GM19395 (cell line): ENCODE results near the gene AGPAT3.
A peak's percentile ranks its signal among the peaks of the same experiment; 100 is the strongest.
"Not testable (repeated sequence)": the region's sequence is repeated elsewhere in the genome, so short reads cannot be mapped to it uniquely, and the experiment has no call there.

Source experiments
- ATAC-seq: cut with Tn5 transposase; IDR thresholded peaks from one replicate; pipeline ENCODE4 v1.9.1; 2021; ENCODE audit warnings: mild to moderate bottlenecking, moderate library complexity; ENCODE audit not compliant: unreplicated experiment

The AGPAT3 gene

GRCh38 chr21:43834146-43834905, 30.7 kb upstream of the AGPAT3 start:
- no peak for ATAC-seq

GRCh38 chr21:43835050-43835449, 30.0 kb upstream of the AGPAT3 start:
- ATAC-seq: no peak

GRCh38 chr21:43835861-43836260, 29.2 kb upstream of the AGPAT3 start:
- ATAC-seq: no peak

- ATAC-seq: no peak
Observed at GRCh38 chr21:43836616-43837015, 28.4 kb upstream of the AGPAT3 start.

- ATAC-seq: no peak
Observed at GRCh38 chr21:43840259-43840658, 24.8 kb upstream of the AGPAT3 start.

DNA sequence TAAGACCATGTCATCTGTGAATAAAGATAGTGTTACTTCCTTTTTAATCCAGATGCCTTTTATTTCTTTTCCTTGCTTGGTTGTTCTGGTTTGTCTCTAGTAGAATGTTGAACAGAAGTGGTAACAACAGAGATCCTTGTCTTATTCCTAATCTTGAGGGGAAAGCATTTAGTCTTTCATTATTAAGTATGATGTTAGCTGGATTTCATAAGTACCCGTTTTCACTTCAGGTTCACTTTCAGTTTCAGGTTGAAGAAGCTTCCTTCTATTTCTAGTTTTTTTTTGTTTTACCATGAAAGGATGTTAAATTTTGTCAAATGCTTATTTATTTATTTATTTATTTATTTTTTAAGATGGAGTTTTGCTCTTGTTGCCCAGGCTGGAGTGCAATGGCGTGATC, 22.3 kb upstream of the AGPAT3 start:
- no peak for ATAC-seq

DNA sequence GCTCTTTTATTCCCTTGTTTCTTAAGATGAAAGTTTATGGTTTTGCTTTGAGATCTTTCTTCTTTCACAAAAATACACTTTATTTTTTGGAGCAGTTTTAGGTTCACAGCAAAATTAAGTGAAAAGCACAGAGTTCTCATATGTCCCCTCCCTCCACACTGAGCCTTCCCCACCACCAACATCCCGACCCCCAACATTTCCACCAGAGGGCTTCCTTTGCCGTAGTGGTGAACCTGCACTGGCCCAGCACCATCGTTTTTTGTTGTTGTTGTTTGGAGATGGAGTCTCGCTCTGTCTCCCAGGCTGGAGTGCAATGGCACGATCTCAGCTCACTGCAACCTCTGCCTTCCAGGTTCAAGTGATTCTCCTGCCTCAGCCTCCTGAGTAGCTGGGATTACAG, 20.1 kb upstream of the AGPAT3 start:
- not testable (repeated sequence) for ATAC-seq

DNA sequence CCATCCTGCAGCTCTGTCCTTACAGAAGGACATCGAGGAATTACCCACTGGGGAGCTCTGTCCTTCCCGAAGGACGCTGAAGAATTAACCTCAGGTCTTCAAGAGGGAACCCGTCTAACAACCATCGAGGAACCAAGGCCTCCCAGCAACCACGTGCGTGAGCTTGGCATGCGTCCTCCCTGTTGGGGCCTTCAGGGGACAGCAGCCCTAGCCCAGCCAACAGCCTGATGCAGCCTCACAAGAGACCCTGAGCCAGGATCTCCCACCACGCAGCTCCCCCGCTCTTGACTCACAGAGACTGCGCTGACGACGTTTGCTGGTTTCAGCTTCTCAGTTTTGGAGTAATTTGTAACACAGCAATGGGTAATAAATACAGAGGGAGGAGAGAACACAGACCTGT, 19.6 kb upstream of the AGPAT3 start:
- no peak for ATAC-seq

DNA sequence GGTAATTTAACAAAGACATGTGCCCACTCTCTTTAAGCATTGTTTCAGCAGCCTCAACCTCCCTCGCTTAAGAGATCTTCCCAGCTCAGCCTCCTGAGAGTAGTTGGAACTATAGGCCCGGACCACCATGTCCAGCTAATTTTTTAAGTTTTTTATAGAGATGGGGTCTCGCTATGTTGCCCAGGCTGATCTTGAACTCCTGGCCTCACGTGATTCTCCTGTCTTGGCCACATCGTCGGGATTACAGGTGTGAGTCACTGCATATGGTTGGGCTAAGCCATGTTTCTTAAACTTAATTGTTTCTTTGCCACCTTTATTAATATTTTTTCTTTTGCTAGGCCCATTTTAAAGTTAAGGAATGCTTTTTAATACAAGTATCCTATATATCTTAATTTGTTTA, 18.6 kb upstream of the AGPAT3 start:
- ATAC-seq: no peak

GRCh38 chr21:43847301-43847700, 17.7 kb upstream of the AGPAT3 start:
- ATAC-seq: no peak

DNA sequence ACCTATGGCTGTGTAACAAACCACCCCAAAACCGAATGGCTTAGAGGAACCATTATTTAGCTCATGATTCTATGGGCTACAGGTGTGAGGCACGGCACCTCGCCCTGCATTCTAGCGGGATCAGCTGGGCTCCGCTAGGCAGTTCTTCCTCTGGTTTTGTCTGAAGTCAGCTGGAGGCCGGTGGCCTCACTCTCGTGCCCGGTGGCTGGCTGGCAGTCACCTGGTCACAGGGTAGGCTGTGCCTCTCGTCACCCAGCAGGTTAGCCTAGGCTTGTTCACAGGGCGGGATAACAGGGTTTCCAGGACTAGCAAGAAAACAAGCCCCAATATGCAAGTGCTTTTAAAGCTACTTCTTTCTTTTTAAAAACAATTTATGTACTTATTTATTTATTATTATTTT, 16.3 kb upstream of the AGPAT3 start:
- no peak for ATAC-seq

DNA sequence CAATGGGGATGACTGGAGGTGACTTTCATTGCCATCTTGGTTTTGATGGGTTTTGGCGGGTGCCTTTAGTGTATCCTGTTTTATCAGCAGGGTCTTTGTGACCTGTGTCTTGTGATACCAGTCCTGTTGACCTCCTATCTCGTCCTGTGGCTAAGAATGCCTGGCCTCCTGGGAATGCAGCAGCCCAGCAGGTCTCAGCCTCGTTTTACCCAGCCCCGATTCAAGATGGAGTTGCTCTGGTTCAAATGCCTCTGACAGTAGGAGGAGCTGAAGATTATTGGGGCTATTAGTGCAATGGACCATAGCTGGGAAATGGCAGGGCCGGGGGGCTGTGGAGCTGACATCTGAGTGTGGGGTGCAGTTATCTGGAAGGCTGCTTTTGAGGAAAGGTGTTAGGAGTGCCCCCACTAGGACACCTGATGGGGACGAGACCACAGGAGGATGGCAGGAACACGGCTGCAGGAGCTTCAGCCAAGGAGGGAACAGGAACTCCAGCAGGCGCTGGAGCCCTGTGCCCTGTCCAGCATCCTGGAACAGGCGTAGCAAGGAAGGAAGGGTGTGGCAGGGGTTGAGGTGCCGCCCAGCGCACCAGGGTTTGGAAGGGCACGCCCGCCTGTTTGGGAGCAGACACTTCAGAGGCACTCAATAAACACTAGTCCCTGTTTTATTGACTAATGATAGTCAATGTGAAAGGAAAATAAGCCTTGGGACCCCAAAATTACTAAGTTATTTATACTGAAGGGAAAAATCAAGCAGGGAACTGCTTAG, 15.3 kb upstream of the AGPAT3 start:
- no peak for ATAC-seq

- no peak for ATAC-seq
Observed at GRCh38 chr21:43850728-43851295, 14.2 kb upstream of the AGPAT3 start.

DNA sequence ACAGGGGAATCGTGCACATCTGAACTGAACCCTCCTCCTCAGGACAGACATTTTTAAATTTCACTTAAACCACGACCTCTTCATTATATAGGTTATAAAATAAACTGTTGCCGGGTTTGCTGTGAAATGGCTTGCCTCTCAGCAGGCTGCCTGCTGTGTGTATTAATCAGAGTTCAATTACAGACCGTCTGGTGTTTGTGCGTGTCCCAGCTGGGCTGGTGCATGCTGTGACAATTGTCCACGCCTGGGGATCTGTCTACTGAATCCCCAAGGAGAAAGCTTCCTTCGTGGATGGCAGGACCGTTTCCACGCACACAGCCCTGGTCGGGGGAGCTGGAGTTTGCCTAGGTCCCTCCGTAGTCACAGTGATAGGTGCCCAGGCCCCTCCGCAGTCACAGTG, 13.4 kb upstream of the AGPAT3 start:
- ATAC-seq: no peak

DNA sequence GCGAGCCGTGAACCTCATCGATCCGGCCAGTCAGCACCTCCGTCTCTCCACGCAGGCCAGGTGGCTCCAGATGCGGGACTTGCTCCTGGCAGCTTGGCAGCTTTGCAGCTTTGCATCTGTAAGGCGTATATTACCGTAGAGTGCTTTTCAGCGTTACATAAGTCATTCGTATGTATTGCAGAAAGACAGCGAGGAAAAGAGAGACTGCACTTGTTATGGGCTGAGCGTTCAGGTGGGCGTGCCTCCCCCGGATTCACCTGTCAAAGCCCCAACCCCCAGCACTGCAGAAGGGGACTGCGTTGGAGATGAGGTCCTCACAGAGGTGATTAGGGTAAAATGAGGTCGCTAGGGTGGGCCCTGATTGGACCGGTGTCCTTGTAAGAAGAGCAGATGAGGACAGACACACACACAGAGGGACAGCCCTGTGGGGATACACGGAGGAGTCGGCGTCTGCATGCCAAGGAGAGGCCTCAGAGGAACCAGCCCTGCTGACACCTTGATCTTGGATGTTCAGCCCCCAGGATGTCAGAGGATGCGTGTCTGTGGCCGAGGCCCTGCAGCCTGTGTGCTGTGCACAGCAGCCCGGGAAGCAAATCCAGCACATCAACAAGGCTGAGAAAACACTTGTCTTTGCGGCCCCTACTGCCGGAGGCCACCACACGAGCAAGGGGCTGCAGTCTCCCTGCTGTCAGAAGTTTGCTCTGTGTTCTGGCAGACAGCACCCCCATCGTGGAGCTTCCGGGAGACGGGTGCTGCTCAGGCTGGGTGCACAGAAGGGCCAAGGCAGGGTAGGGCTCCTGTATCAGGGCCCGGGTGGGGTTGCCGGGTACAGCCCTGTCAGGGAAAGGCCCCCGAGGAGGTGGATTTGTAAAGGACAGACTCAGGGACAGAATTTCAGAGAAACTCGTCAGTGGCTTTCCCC, 10.9 kb upstream of the AGPAT3 start:
- ATAC-seq: no peak

GRCh38 chr21:43854773-43855633, 10.0 kb upstream of the AGPAT3 start:
- peak; percentile 76 for ATAC-seq

DNA sequence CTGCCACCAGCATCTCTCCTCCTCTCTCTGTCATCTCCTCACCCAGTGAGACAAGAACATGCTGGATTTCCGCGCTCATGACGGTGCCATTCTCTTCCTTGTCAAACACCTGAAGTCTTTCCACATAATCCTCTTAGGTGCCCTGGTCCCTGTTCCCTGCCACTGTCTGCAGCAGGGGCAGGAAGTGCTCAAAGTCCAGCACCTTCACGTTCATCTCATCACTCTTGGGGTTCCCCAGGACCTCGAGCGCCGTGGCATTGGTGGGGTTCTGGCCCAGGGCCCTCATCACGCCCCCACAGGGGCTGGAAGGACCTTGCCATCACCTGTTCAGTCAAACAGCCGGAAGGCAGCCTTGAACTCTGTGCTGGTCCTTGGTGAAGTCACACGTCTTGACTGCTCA, 9.1 kb upstream of the AGPAT3 start:
- no peak for ATAC-seq

DNA sequence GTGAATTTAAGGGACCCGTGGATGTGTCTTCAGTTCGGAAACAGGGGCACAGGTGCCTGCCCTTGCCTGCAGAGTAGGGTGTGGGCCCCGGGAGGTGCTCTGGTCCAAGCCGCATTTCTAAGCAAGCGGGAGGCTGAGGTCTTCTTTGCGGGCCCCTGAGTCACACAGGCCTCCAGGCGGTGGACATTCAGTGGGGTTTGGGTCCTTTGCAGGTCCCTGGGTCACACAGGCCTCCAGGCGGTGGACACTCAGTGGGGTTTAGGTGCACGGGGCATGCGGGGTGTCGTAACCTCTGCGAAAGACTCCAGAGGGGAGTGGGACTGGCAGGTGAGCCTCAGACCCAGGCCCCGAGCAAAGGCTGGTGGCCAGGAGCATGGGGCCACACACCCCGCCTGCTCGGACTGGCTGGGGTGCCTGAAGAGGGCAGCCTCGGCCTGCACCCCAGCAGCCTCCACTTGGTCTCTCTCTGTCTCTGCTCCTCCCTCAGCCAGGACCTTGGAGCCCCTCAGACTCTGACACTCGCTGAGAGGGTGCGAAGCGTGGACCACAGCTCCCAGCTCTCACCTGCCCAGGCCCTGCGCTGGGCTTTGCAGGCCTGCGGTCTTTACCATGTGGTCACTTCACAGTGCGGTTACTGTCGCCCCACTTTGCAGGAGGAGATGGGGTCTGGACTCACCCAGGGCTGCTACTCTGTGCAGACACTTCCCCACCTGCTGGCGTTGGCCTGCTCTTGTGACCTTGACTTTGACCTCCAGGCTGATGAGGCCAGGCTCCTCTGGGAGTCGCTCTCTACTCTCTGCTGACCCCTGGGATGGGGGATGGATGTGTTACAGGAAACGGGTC, 6.0 kb upstream of the AGPAT3 start:
- ATAC-seq: no peak

DNA sequence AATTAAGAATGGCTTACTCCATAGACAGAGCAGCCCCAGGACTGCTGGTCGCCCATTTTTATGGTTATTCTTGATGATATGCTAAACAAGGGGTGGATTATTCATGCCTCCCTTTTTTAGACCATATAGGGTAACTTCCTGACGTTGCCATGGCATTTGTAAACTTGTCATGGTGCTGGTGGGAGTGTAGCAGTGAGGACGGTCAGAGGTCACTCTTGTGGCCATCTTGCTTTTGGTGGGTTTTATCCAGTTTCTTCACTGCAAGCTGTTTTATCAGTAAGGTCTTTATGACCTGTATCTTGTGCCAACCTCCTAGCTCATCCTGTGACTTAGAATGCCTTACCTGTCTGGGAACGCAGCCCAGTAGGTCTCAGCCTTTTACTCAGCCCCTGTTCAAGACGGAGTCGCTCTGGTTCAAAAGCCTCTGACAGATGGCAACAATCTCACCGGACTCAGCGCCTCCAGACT, 5.2 kb upstream of the AGPAT3 start:
- ATAC-seq: no peak
